Stimulated activated CD8-positive, alpha-beta memory T cell treated with anti-CD3 and anti-CD28 coated beads, Interleukin-15, amount 100 ng/mL, for 24 hours (primary cell): Measurements from ENCODE around the gene TBL2.
"Not testable (repeated sequence)": the region's sequence is repeated elsewhere in the genome, so short reads cannot be mapped to it uniquely, and the experiment has no call there.

Source experiments
- DNase-seq: peaks from one replicate; pipeline ENCODE4 v3.0.0-alpha.2; 2020; ENCODE audit warnings: low read depth

Gene TBL2

GRCh38 chr7:73570521-73570920 lies 7.9 kb downstream of the TBL2 start:
- DNase-seq = no peak

DNA sequence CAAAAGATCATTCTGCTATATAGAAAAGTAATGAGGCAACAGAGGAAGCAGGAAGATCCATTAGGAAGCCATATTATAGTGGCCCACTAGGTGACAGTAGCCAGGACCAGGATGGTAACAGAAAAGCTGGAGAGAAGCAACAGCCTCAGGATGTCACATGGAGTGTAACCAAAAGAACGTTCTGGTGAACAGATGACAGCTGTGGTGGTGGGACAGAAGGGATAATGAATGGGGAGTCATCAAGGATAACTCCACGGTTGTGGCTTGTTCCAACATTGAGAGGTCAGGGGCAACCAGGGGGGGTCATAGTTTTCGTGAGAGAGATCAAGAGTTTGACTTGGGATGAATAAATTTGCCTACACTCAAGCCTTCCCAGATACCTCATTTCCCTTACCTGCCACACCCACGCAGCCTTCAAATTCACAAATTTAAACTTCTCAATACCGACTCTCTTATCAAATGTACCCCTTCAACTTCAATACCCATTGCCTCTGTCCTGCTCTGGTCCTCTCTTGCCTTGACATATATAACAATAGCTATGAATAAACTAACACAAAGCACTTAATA lies 9.3 kb downstream of the TBL2 start:
- no peak for DNase-seq

DNA sequence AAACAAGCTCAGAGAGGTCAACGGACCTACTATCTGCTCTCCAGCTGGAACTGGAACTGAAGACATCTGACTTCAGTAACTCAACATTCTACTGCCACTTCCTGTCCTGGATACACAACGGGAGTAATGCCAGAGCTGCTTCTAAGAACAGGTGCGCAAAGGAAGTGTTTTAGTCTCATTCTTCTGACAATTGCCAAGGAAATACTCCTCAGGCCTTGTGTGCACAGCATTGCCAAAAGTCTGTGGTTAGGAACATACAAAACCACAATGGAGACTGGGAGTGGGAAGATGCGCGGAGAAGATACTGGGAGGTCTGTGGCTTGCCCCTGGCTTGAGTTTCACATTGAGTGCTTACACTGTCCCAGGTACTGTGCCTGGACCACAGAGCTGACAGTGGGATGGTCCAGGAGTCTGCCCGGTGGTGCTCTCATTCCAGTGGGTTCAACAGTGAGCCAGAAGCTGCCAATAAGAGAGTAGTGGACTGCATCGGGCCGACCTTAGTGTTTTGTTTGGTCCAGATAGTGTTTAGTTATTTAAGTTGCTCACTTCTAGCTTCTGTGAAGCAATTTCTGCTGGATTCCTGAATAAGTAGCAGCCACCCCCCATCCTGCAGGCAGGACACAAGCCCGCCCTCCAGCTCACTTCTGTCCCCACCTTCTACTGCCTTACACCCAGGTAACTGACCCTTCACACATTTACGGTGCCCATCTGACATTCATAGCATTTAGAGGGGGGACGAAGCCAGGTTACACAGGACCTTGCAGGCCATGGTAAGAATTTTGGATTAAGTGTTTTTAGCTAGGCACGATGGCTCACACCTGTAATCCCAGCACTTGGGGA lies 10.3 kb downstream of the TBL2 start:
- DNase-seq = no peak

GRCh38 chr7:73567140-73567539 lies 11.2 kb downstream of the TBL2 start:
- no peak for DNase-seq

GRCh38 chr7:73566431-73566830 lies 11.9 kb downstream of the TBL2 start:
- not testable (repeated sequence) for DNase-seq

DNA sequence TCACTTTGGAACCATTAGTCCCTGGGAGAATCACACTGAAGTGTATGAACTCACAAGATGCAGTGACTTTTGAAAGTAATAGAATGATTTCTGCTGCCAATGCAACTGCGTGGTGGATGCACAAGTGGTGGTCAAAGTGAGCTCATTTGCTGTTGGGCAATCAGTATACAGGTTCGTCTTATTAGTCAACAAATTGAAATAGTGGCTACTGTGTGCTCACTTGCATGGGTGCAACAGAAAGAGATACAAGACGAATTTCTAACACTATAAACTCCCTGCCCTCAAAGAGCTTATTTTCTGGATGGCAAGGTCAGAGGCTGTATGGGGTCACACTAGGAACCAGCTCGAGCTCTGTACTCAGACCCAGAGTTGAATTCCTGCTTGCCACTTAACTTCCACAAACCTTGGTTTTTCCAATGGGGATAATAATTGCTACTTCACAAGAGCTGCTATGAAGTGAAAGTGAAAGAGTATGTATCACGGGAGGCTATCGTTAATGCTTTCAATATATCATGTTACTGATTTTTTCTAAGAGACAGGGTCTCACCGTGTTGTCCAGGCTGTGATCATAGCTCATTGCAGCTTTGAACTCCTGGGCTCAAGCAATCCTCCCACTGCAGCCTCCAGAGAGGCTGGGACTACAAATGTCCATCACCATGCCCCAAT lies 12.6 kb downstream of the TBL2 start:
- no peak for DNase-seq

DNA sequence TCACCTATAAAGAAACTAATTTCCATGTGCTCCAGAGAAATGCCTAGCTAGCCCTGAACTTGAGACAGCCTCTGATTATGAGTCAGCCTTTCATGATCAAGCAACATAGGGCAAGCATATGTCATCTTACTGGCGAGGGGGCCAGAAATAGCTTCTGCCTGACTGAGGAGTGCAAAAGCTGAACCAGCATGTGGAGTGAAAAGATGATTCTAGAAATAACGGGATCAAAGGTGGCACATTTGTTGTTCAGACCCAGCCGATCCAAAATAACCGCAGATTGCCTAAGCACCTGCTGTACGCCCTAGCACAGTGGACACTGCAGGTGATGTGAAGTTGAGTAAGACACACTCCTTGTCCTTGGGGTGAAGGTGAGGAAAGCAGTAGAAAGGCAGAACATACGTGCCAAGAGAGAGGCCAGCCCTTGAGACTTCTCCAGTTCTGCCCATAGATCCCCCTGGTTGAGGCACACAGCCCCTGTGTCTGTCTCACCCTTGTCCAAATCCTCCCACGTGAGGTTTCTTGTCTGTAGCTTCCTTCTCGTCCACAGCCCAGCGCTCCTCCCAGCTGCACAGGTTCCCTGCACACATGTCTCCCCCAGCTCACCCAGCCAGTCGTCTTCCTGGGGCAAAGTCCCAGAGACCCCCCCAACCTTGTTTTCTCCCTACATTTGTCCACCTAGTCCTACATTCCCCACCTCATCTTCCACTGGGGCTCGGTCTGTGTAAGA lies 18.1 kb downstream of the TBL2 start:
- no peak for DNase-seq

GRCh38 chr7:73557397-73558257 lies 20.8 kb downstream of the TBL2 start, which contains the start of gene BCL7B:
Gene BCL7B, minus strand, starts transcription at chr7:73557690. Its CDS starts 112 bp downstream, at chr7:73557578.
- peak; percentile 62 for DNase-seq

GRCh38 chr7:73557108-73557396 lies 21.3 kb downstream of the TBL2 start:
- DNase-seq = peak; percentile 77

- no peak for DNase-seq
These were observed 21.9 kb downstream of the TBL2 start for GRCh38 chr7:73556208-73557107.

GRCh38 chr7:73555411-73555982 lies 22.9 kb downstream of the TBL2 start:
- no peak for DNase-seq

GRCh38 chr7:73550093-73550492 lies 28.3 kb downstream of the TBL2 start:
- DNase-seq = not testable (repeated sequence)

DNA sequence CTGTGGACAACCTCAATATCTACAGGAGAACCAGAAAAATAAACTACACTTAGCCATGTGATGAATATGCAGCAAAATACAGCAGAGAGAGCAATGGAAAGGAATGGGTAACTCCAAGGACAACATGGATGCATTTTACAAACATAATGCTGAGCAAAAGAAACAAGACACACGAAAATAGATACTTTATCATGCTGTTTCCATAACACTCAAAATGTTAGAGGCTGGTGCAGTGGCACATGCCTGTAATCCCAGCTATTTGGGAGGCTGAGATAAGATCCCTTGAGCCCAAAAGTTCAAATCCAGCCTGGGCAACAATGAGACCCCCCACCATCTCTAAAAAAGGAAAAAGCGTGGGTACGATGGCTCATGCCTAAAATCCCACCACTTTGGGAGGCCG lies 29.2 kb downstream of the TBL2 start:
- DNase-seq = no peak

DNA sequence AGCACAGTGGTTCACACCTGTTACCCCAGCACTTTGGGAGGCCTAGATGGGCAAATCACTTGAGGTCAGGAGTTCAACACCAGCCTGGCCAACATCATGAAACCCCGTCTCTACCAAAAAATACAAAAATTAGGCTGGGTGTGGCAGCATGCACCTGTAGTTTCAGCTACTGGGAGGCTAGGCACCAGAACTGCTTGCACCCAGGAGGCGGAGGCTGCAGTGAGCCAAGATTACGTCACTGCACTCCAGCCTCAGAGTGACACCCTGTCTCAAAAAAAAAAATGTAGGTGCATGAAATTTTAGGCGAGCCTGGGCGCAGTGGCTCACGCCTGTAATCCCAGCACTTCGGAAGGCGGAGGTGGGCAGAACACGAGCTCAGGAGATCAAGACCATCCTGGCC lies 30.5 kb downstream of the TBL2 start:
- DNase-seq = no peak

DNA sequence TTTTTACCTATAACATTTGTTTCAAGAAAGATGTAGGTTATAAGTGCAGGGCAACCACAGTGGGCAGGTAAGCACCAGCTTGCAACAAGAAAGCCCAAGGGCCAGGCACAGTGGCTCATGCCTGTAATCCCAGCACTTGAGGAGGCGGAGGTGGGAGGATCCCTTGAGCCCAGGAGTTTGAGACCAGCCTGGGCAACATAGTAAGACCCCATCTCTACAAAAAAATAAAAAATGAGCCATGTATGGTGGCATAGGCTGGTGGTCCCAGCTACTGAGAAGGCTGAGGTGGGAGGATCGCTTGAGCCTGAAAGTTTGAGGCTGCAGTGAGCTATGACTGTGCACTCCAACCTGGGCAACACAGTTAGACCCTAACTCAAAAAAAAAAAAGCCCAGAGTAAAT lies 33.7 kb downstream of the TBL2 start:
- no peak for DNase-seq

- no peak for DNase-seq
These were observed 36.7 kb downstream of the TBL2 start for GRCh38 chr7:73541722-73542121.

GRCh38 chr7:73539709-73540108 lies 38.7 kb downstream of the TBL2 start:
- no peak for DNase-seq

- DNase-seq = not testable (repeated sequence)
These were observed 39.9 kb downstream of the TBL2 start for GRCh38 chr7:73538510-73538909.

- no peak for DNase-seq
These were observed 41.3 kb downstream of the TBL2 start for GRCh38 chr7:73537051-73537450.

GRCh38 chr7:73536479-73536878 lies 41.9 kb downstream of the TBL2 start:
- no peak for DNase-seq
